ENCODE measurements around the gene SDHD. TPM values are rescaled to one million over a fixed set of nuclear protein-coding genes. Genes with fewer than 3 reads are reported as not detected.
A peak's percentile ranks its signal among the peaks of the same experiment; 100 is the strongest.

Gene SDHD
- total and polyA plus RNA-seq, 4 donors = 154 to 277 (median 177) TPM

- H3K9ac ChIP-seq (ENCODE audit: low read depth in 1 of 2, low read length in 2 of 2) = no peak overlapping the region
- TF ChIP-seq JUND (IDR thresholded peaks at IDR 0.05) (no peak), TAF1 (conservative IDR thresholded peaks at IDR 0.05) (no peak), CTCF (IDR thresholded peaks at IDR 0.05; ENCODE audit: low read depth, low read length, missing input control) (no peak), NR2F2 (IDR thresholded peaks at IDR 0.05) (no peak), RAD21 (IDR thresholded peaks at IDR 0.05) (no peak), MAX (IDR thresholded peaks at IDR 0.05) (no peak), SP1 (IDR thresholded peaks at IDR 0.05) (no peak), YY1 (IDR thresholded peaks at IDR 0.05) (no peak)
- no peaks in the 10 kb centered on the region for H3K9me3 ChIP-seq (ENCODE audit: control insufficient read depth in 4 of 4, low read length in 3 of 4)
- H3K4me1 ChIP-seq (ENCODE audit: control insufficient read depth in 4 of 4, insufficient read depth in 4 of 4, low read length in 3 of 4) = peaks cover 0 to 17% (median 11%) of the 10 kb centered on the region in 4 donors
- WGBS = 86% methylated on average over 4 of the region's 4 CpGs
- H3K4me3 ChIP-seq (ENCODE audit: low read depth in 1 of 3, low read length in 3 of 3) = no peak overlapping the region
- no peak for DNase-seq (ENCODE audit: low spot score)
- no peaks in the 10 kb centered on the region for H3K27me3 ChIP-seq (ENCODE audit: control insufficient read depth in 4 of 4, insufficient read depth in 4 of 4, low read length in 3 of 4)
- no peak overlapping the region for H3K27ac ChIP-seq (ENCODE audit: low read depth in 1 of 2, low read length in 2 of 2)
- peaks cover 11 to 55% (median 43%) of the 10 kb centered on the region in 4 donors for H3K36me3 ChIP-seq (ENCODE audit: control insufficient read depth in 4 of 4, insufficient read depth in 3 of 4, low read depth in 1 of 4, low read length in 3 of 4)
These were observed 3.9 kb upstream of the SDHD start for GRCh38 chr11:112082729-112083128.

GRCh38 chr11:112085822-112086421 is 751 bp upstream of the SDHD start:
- no peak for DNase-seq (ENCODE audit: low spot score)
- Histone ChIP-seq H3K27me3 (ENCODE audit: control insufficient read depth in 4 of 4, insufficient read depth in 4 of 4, low read length in 3 of 4) (no peaks in the 10 kb centered on the region), H3K9me3 (ENCODE audit: control insufficient read depth in 4 of 4, low read length in 3 of 4) (no peaks in the 10 kb centered on the region), H3K4me3 (ENCODE audit: low read depth in 1 of 3, low read length in 3 of 3) (peak overlapping the region; percentile 70 to 99 (median 80)), H3K4me1 (ENCODE audit: control insufficient read depth in 4 of 4, insufficient read depth in 4 of 4, low read length in 3 of 4) (peaks cover 3 to 26% (median 21%) of the 10 kb centered on the region in 4 donors), H3K36me3 (ENCODE audit: control insufficient read depth in 4 of 4, insufficient read depth in 3 of 4, low read depth in 1 of 4, low read length in 3 of 4) (peaks cover 10 to 50% (median 41%) of the 10 kb centered on the region in 4 donors), H3K9ac (ENCODE audit: low read depth in 1 of 2, low read length in 2 of 2) (peak overlapping the region; percentile 39 to 89), H3K27ac (ENCODE audit: low read depth in 1 of 2, low read length in 2 of 2) (peak overlapping the region; percentile 50 to 58)
- WGBS = 5% methylated on average over 19 of the region's 19 CpGs
- TF ChIP-seq HNF4A (conservative IDR thresholded peaks at IDR 0.05) = no peak
- TF ChIP-seq RAD21 (IDR thresholded peaks at IDR 0.05) = no peak
- no peak for TF ChIP-seq CTCF (IDR thresholded peaks at IDR 0.05; ENCODE audit: low read depth, low read length, missing input control)
- no peak for TF ChIP-seq HNF4G (IDR thresholded peaks at IDR 0.05)
- TF ChIP-seq ATF3 (IDR thresholded peaks at IDR 0.05) = no peak
- no peak for TF ChIP-seq EGR1 (IDR thresholded peaks at IDR 0.05; ENCODE audit: low read depth in 2 of 2)
- TF ChIP-seq TAF1 (conservative IDR thresholded peaks at IDR 0.05) = no peak
- no peak for TF ChIP-seq FOXA1 (IDR thresholded peaks at IDR 0.05)
- TF ChIP-seq MAX (IDR thresholded peaks at IDR 0.05) = no peak
- TF ChIP-seq REST (IDR thresholded peaks at IDR 0.05) = no peak
- no peak for TF ChIP-seq NR2F2 (IDR thresholded peaks at IDR 0.05)

Measured in liver (tissue), 9 donors.